Activated naive CD8-positive, alpha-beta T cell treated with anti-CD3 and anti-CD28 coated beads, Interleukin-2, amount 50 U/mL, for 24 hours (primary cell): ENCODE data around the gene SRMS.
A peak's percentile ranks its signal among the peaks of the same experiment; 100 is the strongest.

Experiments
- ATAC-seq: fragments of 150-1000 bp; cut with Tn5 transposase; one replicate; pipeline ENCODE4 v1.10.0; 2021
- DNase-seq: peaks from one replicate; pipeline ENCODE4 v3.0.0; 2021
- H3K27ac Mint-ChIP-seq: one replicate; pipeline ENCODE4 v1.8.0; 2021; ENCODE audit warnings: mild to moderate bottlenecking, mixed read lengths
- H3K27me3 Mint-ChIP-seq: one replicate; pipeline ENCODE4 v1.8.0; 2021; ENCODE audit warnings: mixed read lengths
- H3K36me3 Mint-ChIP-seq: one replicate; pipeline ENCODE4 v1.8.0; 2021; ENCODE audit warnings: low read depth, mixed read lengths
- H3K4me1 Mint-ChIP-seq: one replicate; pipeline ENCODE4 v1.8.0; 2021; ENCODE audit warnings: mixed read lengths
- H3K4me3 Mint-ChIP-seq: one replicate; pipeline ENCODE4 v1.8.0; 2021; ENCODE audit warnings: mild to moderate bottlenecking, moderate library complexity, mixed read lengths
- H3K9me3 Mint-ChIP-seq: one replicate; pipeline ENCODE4 v1.8.0; 2021; ENCODE audit warnings: mixed read lengths

The SRMS gene

DNA sequence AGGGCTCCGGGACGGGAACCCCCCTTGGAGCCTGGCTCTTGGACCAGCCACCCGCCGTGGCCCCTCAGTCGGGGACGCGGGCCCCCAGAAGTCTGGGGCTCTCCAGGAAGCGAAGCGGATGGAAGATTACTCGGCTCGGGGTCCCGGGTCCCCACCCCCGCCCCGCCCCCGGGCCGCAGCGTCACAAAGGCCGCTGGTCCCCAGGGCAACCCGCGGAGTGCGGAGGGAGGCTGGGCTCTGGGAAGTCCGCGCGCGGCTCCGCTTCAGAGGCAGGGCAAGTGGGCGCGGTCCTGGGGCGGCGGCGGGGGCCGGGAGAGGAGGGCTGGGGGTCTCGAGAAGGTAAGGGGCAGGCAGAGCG lies 6.4 kb upstream of the SRMS start, which contains the start of gene FNDC11:
Gene FNDC11, plus strand, starts transcription at position 227 of the 358 bp plus-strand sequence. CDS start 1,505 bp downstream, outside the sequence.
- peaks cover 8% of the 10 kb centered on the region for H3K27me3 Mint-ChIP-seq
- ATAC-seq, result peak; percentile 31
- no peak within 1 kb of the TSS for H3K27ac Mint-ChIP-seq
- peaks cover 11% of the 10 kb centered on the region for H3K4me1 Mint-ChIP-seq
- peak within 1 kb of the TSS; percentile 34 for H3K4me3 Mint-ChIP-seq
- H3K9me3 Mint-ChIP-seq, result no peaks in the 10 kb centered on the region
- peak; percentile 56 for DNase-seq
- H3K36me3 Mint-ChIP-seq, result no peaks in the 10 kb centered on the region

DNA sequence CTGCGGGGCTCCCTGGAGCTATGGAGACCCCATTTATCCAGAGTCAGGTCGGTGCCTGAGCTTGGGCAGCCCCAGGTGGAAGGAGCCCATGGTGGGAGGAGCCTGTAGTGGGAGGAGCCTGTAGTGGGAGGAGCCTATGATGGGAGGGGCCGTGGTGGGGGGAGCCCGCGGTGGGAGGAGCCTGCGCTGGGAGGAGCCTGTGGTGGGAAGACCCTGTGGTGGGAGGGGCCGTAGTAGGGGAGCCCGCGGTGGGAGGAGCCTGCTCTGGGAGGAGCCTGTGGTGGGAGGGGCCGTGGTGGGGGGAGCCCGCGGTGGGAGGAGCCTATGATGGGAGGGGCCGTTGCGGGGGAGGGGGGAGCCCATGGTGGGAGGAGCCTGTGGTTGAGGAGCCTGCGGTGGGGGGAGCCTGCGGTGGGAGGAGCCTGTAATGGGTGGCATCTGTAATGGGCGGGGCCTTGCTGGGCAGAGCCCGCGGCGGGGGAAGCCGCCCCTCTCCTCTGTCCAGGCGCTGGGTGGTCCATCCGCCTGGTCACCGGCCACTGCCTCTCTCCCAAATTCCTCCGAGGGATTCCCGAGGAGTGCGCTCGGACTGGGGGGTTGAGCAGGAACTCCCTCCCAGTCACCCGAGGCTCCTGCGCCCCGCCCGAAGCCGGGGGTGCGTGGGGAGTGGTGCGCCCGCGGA lies 5.8 kb upstream of the SRMS start:
- peak overlapping the region; percentile 24 for H3K4me3 Mint-ChIP-seq
- DNase-seq, result peak; percentile 89
- ATAC-seq, result peak; percentile 52
- no peaks in the 10 kb centered on the region for H3K9me3 Mint-ChIP-seq
- peaks cover 10% of the 10 kb centered on the region for H3K27me3 Mint-ChIP-seq
- peaks cover 11% of the 10 kb centered on the region for H3K4me1 Mint-ChIP-seq
- no peaks in the 10 kb centered on the region for H3K36me3 Mint-ChIP-seq
- no peak overlapping the region for H3K27ac Mint-ChIP-seq

DNA sequence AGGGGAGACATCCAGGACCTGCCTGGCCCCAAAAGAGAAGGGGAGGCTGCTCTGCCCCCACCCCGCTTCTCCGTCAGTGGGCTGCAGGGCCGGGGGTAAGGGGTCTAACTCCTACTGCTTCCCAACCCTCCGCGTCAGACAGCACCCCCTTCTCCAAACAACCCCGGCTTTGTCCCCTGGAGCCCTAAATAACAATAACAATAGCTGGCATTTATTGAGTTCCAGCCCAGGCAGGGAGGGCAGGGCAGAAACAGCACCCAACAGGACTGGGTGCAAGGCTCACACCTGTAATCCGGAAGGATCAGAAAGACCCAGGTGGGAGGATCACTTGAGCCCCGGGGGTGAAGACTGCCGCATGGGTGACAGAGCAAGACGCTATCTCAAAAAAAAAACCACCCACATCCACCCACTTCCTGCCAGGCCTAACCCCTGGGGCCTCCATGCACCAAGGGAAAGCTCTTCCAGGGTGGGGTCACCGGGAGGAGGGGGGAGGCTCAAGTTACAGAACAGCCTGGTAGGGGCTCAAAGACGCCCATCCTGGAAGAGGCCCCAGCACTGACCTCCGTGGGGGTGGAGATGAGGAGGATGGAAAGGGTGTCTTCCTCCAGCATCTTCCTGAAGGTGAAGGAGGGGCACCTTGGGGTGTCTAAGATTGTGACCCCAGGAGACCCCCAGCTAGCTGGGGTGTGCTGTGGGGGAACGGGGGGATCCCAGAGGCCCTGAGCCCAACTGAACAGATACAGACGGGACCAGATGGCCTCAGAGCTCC lies 5.1 kb upstream of the SRMS start:
- no peaks in the 10 kb centered on the region for H3K9me3 Mint-ChIP-seq
- no peak overlapping the region for H3K27ac Mint-ChIP-seq
- H3K27me3 Mint-ChIP-seq, result peaks cover 10% of the 10 kb centered on the region
- DNase-seq, result no peak
- H3K36me3 Mint-ChIP-seq, result no peaks in the 10 kb centered on the region
- peak overlapping the region; percentile 24 for H3K4me3 Mint-ChIP-seq
- ATAC-seq, result peak; percentile 4
- H3K4me1 Mint-ChIP-seq, result peaks cover 11% of the 10 kb centered on the region

DNA sequence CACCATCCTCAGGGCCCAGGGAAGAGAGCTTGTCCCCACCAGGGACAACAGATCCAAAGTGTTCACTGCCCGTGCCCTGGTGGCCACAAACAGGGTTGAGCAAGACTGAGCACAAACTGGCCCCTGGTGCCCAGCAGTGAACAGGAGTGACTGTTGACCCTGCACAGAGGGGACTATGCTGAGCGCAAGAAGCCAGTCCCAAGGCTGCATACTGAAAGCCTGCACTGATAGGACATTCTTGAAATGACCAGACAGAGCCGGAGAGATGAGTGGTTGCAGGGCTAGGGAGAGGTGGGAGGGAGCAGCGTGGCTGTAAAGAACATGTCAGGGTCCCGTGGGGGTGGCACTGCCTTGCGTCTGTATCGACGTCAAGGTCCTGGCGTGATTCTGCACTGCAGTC lies 3.5 kb upstream of the SRMS start:
- no peaks in the 10 kb centered on the region for H3K9me3 Mint-ChIP-seq
- no peaks in the 10 kb centered on the region for H3K36me3 Mint-ChIP-seq
- DNase-seq (no peak), ATAC-seq (no peak)
- no peak overlapping the region for H3K4me3 Mint-ChIP-seq
- H3K27me3 Mint-ChIP-seq, result peaks cover 10% of the 10 kb centered on the region
- H3K27ac Mint-ChIP-seq, result no peak overlapping the region
- peaks cover 11% of the 10 kb centered on the region for H3K4me1 Mint-ChIP-seq

DNA sequence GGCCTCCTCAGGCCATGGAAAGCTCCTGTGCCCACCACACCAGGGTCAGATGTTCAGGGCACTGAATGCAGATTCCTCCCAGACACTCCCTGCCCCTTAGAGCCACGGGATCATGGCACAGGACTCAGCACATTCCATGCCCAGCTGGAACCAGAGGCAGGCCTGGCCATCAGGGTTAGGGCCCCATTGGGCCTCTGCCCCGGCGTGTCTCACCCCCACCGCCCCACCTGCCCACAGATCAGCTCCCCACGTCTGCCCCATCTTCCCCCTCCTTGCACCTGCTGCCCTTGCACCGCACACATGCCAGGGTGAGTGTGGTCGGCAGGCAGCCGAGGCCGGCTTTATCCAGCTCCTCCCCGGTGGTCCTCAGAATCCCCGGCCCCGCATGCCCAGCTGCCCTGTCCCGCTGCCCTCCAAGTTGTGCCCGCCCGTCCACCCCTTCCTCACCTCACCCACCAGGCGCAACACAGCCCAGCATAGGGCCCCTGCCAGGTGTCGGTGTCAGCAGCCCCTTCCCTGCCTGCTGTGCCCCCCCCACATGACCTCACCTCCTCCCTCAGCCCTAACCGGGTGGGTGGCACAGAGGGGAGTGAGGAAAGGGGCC lies 2.2 kb upstream of the SRMS start:
- no peaks in the 10 kb centered on the region for H3K9me3 Mint-ChIP-seq
- H3K4me1 Mint-ChIP-seq, result peaks cover 11% of the 10 kb centered on the region
- DNase-seq (no peak), ATAC-seq (no peak)
- no peak overlapping the region for H3K27ac Mint-ChIP-seq
- H3K36me3 Mint-ChIP-seq, result no peaks in the 10 kb centered on the region
- H3K27me3 Mint-ChIP-seq, result peaks cover 10% of the 10 kb centered on the region
- no peak overlapping the region for H3K4me3 Mint-ChIP-seq

DNA sequence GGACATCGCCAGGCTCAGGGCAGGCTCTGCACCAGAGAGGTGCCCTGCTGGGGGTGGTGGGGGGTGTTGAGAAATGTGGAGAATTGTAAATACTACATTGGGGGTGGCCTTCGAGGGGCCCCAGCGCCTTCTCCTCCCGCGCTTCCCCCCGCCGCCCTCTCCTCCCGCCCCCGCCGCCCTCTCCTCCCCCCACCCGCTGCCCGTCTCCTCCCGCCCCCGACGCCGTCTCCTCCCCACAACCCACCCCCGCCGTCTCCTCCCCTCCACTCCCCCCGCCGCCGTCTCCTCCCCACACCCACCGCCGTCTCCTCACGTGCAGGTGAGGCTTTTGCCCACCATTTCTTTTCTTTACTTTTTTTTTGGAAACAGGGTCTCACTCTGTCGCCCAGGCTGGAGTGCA lies 1.5 kb upstream of the SRMS start:
- H3K27ac Mint-ChIP-seq, result no peak overlapping the region
- no peak overlapping the region for H3K4me3 Mint-ChIP-seq
- no peak for DNase-seq
- ATAC-seq, result no peak
- H3K9me3 Mint-ChIP-seq, result no peaks in the 10 kb centered on the region
- no peaks in the 10 kb centered on the region for H3K36me3 Mint-ChIP-seq
- peaks cover 11% of the 10 kb centered on the region for H3K4me1 Mint-ChIP-seq
- H3K27me3 Mint-ChIP-seq, result peaks cover 10% of the 10 kb centered on the region

DNA sequence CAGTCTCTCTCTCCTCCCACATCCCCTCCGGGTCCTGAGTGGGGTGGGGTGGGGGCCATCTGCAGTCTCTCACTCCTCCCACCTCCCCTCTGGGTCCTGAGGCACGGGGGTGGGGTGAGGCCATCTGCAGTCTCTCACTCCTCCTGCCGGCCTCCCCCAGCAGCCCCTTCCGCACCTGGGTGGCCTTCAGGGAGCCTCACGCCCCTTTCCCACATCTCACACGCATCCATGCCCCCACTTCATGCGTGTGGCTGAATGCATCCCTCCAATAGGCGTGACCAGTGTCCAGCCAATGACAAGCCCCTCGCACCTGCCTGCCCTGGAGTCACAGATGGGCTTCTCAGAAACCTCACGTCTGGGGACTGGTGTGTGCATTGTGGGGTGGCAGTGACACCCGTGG lies 993 bp upstream of the SRMS start:
- H3K4me3 Mint-ChIP-seq, result no peak overlapping the region
- H3K27ac Mint-ChIP-seq, result no peak overlapping the region
- H3K4me1 Mint-ChIP-seq, result peaks cover 11% of the 10 kb centered on the region
- no peaks in the 10 kb centered on the region for H3K9me3 Mint-ChIP-seq
- H3K27me3 Mint-ChIP-seq, result peaks cover 13% of the 10 kb centered on the region
- ATAC-seq (no peak), DNase-seq (no peak)
- no peaks in the 10 kb centered on the region for H3K36me3 Mint-ChIP-seq

DNA sequence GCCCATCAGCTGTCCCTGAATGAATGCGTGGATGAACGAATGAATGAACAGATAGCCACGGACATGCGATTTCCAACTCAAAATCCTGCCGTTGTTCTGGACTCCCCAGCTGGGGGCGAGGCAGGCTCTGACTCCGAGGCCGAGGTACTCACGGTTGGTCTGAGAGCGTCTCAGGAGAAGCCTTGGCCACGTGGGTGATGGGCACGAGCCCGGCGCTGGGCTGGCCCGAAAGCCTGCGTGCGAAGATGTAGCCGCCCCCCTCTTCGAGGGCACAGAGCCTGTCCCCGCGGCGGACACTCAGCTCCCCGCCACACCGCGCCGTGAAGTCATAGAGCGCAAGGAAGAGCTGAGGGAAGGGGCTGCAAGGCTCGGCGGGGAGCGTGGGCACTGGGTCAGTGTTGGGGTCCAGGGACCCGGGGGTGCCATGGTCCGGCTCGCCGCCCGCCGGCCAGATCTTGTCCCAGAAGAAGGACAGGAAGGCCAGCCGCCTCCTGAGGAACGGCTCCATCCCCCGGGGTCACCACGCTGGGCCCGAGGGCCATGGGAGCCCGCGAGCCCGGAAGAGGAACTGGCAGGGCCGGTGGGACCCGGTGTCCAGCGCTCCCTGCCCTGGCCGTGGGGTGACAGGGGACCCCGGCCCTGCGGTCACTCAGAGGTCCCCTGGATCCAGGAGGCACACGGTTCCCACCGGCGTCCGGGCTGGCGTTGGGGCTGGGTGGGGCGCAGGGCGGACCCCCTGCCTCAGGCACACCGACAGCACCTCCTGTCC lies 409 bp downstream of the SRMS start:
- Mint-ChIP-seq H3K4me3 (no peak overlapping the region), H3K4me1 (peaks cover under 1% of the 10 kb centered on the region), H3K27me3 (peaks cover 13% of the 10 kb centered on the region), H3K9me3 (no peaks in the 10 kb centered on the region), H3K36me3 (no peaks in the 10 kb centered on the region), H3K27ac (no peak overlapping the region)
- DNase-seq (no peak), ATAC-seq (no peak)

DNA sequence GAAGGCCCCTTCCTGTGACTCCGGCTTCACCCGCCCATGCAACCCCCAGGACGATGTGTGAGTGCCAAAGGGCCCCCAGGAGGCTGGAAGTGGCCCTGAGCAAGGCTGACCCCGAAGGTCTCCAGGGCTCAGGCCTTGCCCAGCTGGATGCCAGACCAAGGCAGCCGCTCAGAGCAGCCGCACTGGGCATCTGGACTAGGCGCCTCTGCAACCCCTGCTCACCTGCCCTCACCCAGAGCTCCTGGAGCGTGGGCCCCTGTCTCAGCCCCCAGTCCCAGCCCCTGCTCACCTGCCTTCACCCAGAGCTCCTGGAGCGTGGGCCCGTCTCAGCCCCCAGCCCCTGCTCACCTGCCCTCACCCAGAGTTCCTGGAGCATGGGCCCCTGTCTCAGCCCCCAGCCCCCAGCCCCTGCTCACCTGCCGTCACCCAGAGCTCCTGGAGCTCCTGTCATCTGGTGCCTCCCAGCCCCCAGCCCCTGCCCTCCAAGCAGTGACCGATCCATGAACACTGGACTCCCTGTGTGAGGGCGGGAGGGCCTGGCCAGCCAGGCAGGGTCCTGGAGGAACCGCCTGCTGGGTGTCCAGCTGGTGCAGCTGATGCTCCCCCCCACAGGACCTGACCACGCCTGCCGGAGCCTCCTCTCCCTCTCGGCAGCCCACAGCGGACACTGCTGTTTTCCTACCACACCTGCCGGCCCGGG lies 1.1 kb downstream of the SRMS start:
- DNase-seq, result no peak
- no peak overlapping the region for H3K27ac Mint-ChIP-seq
- peaks cover 13% of the 10 kb centered on the region for H3K27me3 Mint-ChIP-seq
- no peaks in the 10 kb centered on the region for H3K9me3 Mint-ChIP-seq
- no peaks in the 10 kb centered on the region for H3K4me1 Mint-ChIP-seq
- H3K4me3 Mint-ChIP-seq, result no peak overlapping the region
- no peaks in the 10 kb centered on the region for H3K36me3 Mint-ChIP-seq
- ATAC-seq, result no peak

DNA sequence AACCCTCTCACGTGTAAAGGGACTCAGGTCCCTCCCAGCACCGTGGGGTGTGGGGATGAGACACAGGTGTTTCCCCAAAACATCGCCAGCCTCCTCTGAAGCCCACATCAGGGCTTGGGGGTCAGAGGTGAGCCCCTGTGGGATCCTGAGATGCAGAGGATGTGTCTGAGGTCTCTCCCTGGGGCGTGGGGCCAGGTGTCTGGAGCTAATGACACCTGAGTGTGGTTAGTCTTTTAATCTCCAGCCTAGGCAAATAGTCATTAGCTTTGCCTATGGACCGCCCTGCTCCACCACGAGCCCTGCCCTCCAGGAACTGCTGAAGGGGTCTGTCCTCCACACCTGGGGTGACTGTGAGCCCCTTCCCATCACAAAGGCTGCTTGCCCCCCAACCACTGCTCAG lies 1.7 kb downstream of the SRMS start:
- H3K27me3 Mint-ChIP-seq, result peaks cover 9% of the 10 kb centered on the region
- no peaks in the 10 kb centered on the region for H3K4me1 Mint-ChIP-seq
- H3K4me3 Mint-ChIP-seq, result no peak overlapping the region
- DNase-seq (no peak), ATAC-seq (no peak)
- H3K9me3 Mint-ChIP-seq, result no peaks in the 10 kb centered on the region
- no peak overlapping the region for H3K27ac Mint-ChIP-seq
- H3K36me3 Mint-ChIP-seq, result no peaks in the 10 kb centered on the region

DNA sequence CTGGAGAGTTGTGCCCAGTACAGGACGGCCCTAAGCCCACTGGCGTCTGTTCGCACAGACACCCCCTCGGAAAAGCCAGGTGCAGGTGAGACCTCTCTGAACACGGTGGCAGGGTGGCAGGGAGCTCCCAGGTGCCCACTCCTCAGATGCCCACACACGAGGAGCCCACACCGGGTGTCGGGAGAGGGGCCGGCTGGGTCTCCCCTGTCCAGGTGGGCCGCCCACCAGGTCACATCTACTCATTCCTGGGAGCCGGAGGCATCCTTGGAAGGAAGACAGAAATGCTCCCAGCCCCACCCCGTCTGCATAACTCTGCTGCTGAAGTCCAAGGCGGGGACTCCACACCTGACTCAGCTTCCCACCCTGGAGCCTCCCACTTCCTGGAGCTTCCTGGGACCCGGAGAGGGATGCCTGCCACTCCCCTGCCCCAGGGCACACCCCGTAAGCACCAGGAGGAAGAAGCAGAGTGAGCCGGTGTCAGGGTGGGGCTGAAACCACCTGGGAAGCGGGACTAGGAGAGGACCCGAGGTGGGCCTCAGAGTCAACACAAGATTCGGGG lies 2.5 kb downstream of the SRMS start:
- Mint-ChIP-seq H3K27me3 (peaks cover 9% of the 10 kb centered on the region), H3K4me3 (no peak overlapping the region), H3K36me3 (no peaks in the 10 kb centered on the region), H3K9me3 (no peaks in the 10 kb centered on the region), H3K4me1 (peaks cover 2% of the 10 kb centered on the region), H3K27ac (no peak overlapping the region)
- DNase-seq, result no peak
- ATAC-seq, result no peak

DNA sequence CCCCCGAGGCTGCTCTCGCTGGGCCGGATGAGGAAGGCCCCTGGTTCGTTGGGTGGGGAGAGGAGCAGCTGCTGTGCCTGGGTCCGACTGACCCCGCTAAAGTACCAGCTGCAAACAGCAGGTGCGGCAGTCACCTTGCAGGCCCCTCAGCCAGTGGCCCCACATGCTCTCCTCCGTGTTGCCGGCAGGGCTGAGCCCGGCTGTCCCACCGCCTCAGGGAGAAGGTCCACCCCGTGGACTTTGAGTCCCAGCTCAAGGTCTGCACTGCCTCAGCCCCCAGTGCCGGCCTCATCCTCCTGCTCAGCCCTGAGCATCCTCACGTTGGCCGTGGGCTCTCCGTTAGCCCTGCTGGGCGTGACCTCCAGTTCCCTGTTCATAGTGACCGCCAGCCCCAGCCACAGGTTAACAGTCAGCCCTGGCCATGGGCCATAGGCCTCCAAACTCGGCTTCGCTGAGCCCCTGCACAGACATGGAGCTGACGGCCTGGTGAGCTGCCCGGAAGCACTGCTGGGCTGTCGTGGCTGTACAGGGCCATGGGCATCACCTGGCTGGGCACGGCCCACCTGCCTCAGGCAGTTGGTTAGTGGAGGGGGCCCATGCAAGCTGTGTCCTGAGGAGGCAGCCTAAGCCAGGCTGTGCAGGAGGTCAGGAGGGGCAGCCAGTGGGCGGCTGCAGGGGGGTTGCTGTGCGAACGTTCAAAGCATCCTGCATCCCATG lies 3.1 kb downstream of the SRMS start:
- Mint-ChIP-seq H3K4me1 (peaks cover 2% of the 10 kb centered on the region), H3K27me3 (peaks cover 7% of the 10 kb centered on the region), H3K9me3 (no peaks in the 10 kb centered on the region), H3K4me3 (no peak overlapping the region), H3K36me3 (no peaks in the 10 kb centered on the region), H3K27ac (no peak overlapping the region)
- ATAC-seq, result no peak
- no peak for DNase-seq

DNA sequence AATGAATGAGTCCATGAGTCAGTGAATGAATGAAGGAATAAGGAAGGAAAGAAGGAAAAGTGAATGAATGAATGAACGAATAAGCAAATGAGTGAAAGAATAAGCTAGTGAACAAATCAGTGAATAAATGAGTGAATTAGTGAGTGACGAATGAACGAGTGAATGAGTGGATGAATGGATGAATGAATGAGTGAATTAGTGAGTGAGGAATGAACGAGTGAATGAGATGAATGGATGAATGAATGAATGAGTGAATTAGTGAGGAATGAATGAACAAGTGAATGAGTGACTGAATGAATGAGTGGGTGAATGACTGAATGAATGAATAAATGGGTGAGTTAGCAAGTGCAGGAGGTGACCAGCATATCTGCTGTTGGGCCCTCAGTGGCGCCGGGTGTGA lies 3.8 kb downstream of the SRMS start:
- no peak overlapping the region for H3K27ac Mint-ChIP-seq

More for the DNA sequence above, 3.8 kb downstream of the SRMS start:
- H3K27me3 Mint-ChIP-seq, result peaks cover 4% of the 10 kb centered on the region
- H3K4me1 Mint-ChIP-seq, result peaks cover 2% of the 10 kb centered on the region
- no peaks in the 10 kb centered on the region for H3K36me3 Mint-ChIP-seq
- DNase-seq (no peak), ATAC-seq (no peak)
- H3K9me3 Mint-ChIP-seq, result no peaks in the 10 kb centered on the region
- H3K4me3 Mint-ChIP-seq, result no peak overlapping the region
